ACC112 (cell line): ENCODE measurements around the gene RNF212B.
"Not testable (repeated sequence)": the region's sequence is repeated elsewhere in the genome, so short reads cannot be mapped to it uniquely, and the experiment has no call there.

Source experiments
- H2AFZ ChIP-seq: fragments of 200-600 bp; sonication (generic); one replicate; pipeline ENCODE4 v1.6.0; 2017; ENCODE audit warnings: antibody characterized with exemption, low read length; ENCODE audit not compliant: unreplicated experiment
- H3K27ac ChIP-seq: fragments of 200-600 bp; sonication (generic); 2 replicates; pipeline ENCODE4 v1.5.1; 2014; ENCODE audit warnings: low read depth, mild to moderate bottlenecking, antibody characterized with exemption, low read length, moderate library complexity
- H3K27me3 ChIP-seq: fragments of 200-600 bp; sonication (generic); 2 replicates; pipeline ENCODE4 v1.6.1; 2014; ENCODE audit warnings: mild to moderate bottlenecking, antibody characterized with exemption, low read length, moderate library complexity, mixed read lengths; ENCODE audit not compliant: insufficient read depth
- H3K36me3 ChIP-seq: fragments of 200-600 bp; sonication (generic); 2 replicates; pipeline ENCODE4 v1.6.1; 2016; ENCODE audit warnings: mild to moderate bottlenecking, antibody characterized with exemption, low read length, moderate library complexity, mixed read lengths; ENCODE audit not compliant: insufficient read depth
- H3K4me1 ChIP-seq: fragments of 200-600 bp; sonication (generic); one replicate; pipeline ENCODE4 v1.6.1; 2016; ENCODE audit warnings: low read length, mixed read lengths; ENCODE audit not compliant: insufficient read depth, unreplicated experiment, control insufficient read depth
- H3K4me3 ChIP-seq: fragments of 200-600 bp; sonication (generic); 2 replicates; pipeline ENCODE4 v1.5.1; 2014; ENCODE audit warnings: mild to moderate bottlenecking, low read depth, low read length
- H3K79me2 ChIP-seq: fragments of 200-600 bp; sonication (generic); one replicate; pipeline ENCODE4 v1.6.0; 2016; ENCODE audit warnings: low read length; ENCODE audit not compliant: control insufficient read depth, unreplicated experiment, insufficient read depth

RNF212B gene

GRCh38 chr14:23215421-23215820 is 22.3 kb upstream of the RNF212B start:
- no peak overlapping the region for H3K4me3 ChIP-seq
- H3K4me1 ChIP-seq: no peaks in the 10 kb centered on the region
- no peak overlapping the region for H3K27ac ChIP-seq
- no peaks in the 10 kb centered on the region for H3K36me3 ChIP-seq
- no peak overlapping the region for H2AFZ ChIP-seq
- peaks cover 6% of the 10 kb centered on the region; the same call in 1 of the 2 replicates for H3K27me3 ChIP-seq
- no peaks in the 10 kb centered on the region for H3K79me2 ChIP-seq

- no peaks in the 10 kb centered on the region for H3K79me2 ChIP-seq
- H3K4me3 ChIP-seq: no peak overlapping the region
- no peaks in the 10 kb centered on the region for H3K4me1 ChIP-seq
- H3K36me3 ChIP-seq: no peaks in the 10 kb centered on the region
- H2AFZ ChIP-seq: no peak overlapping the region
- H3K27ac ChIP-seq: no peak overlapping the region
- peaks cover 18% of the 10 kb centered on the region for H3K27me3 ChIP-seq
Observed at GRCh38 chr14:23217032-23218020, 20.4 kb upstream of the RNF212B start.

- Histone ChIP-seq H2AFZ (no peak overlapping the region), H3K36me3 (no peaks in the 10 kb centered on the region), H3K4me1 (no peaks in the 10 kb centered on the region), H3K27me3 (peaks cover 30% of the 10 kb centered on the region), H3K27ac (no peak overlapping the region), H3K4me3 (no peak overlapping the region), H3K79me2 (no peaks in the 10 kb centered on the region)
Observed at GRCh38 chr14:23219075-23219474, 18.7 kb upstream of the RNF212B start.

DNA sequence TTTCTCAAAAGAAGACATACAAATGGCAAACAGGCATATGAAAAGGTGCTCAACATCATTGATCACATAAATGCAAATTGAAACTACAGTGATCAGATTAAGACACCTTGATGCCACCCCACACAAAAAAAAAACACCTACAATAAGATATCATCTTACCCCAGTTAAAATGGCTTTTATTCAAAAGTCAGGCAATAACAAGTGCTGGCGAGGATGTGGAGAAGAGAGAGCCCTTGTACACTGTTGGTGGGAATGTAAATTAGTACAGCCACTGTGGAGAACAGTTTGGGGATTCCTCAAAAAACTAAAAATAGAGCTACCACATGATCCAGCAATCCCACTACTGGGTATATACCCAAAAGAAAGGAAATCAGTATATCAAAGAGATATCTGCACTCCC is 12.8 kb upstream of the RNF212B start:
- not testable (repeated sequence) for H3K36me3 ChIP-seq, H3K4me1 ChIP-seq, H3K79me2 ChIP-seq, H3K4me3 ChIP-seq, H3K27ac ChIP-seq, H2AFZ ChIP-seq
- peaks cover 34% of the 10 kb centered on the region for H3K27me3 ChIP-seq

DNA sequence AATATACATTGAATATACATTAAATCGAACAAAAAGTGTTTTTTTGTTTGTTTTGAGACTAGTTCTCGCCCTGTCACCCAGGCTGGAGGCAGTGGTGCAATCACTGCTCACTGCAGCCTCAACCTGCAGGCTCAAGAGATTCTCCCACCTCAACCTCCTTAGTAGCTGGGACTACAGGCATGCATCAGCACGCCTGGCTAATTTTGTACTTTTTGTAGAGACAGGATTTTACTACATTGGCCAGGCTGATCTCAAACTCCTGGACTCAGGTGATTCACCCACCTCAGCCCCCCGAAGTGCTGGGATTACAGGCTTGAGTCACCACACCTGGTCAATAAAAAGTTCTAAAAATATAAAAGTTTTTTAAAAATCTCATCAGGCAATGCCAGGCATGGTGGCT is 10.2 kb upstream of the RNF212B start:
- Histone ChIP-seq H3K27me3 (peaks cover 20% of the 10 kb centered on the region), H2AFZ (no peak overlapping the region), H3K4me1 (no peaks in the 10 kb centered on the region), H3K27ac (no peak overlapping the region), H3K36me3 (no peaks in the 10 kb centered on the region), H3K4me3 (no peak overlapping the region), H3K79me2 (no peaks in the 10 kb centered on the region)

- Histone ChIP-seq H2AFZ (no peak overlapping the region), H3K27me3 (peaks cover 12% of the 10 kb centered on the region; the same call in 1 of the 2 replicates), H3K4me1 (no peaks in the 10 kb centered on the region), H3K27ac (no peak overlapping the region), H3K4me3 (no peak overlapping the region), H3K79me2 (no peaks in the 10 kb centered on the region), H3K36me3 (no peaks in the 10 kb centered on the region)
Observed at GRCh38 chr14:23228812-23229211, 8.9 kb upstream of the RNF212B start.

DNA sequence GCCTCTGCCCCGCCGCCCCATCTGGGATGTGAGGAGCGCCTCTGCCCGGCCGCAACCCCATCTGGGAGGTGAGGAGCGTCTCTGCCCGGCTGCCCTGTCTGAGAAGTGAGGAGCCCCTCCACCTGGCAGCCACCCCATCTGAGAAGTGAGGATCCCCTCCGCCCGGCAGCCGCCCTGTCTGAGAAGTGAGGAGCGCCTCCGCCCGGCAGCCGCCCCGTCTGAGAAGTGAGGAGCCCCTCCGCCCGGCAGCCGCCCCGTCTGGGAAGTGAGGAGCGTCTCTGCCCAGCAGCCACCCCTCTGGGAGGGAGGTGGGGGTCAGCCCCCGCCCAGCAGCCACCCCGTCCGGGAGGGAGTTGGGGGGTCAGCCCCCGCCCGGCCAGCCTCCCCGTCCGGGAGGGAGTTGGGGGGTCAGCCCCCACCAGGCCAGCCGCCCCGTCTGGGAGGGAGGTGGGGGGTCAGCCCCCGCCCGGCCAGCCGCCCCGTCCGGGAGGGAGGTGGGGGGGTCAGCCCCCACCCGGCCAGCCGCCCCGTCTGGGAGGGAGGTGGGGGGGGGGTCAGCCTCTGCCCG is 5.4 kb upstream of the RNF212B start:
- not testable (repeated sequence) for H3K79me2 ChIP-seq, H3K27me3 ChIP-seq, H3K36me3 ChIP-seq, H3K4me1 ChIP-seq, H2AFZ ChIP-seq, H3K27ac ChIP-seq, H3K4me3 ChIP-seq

GRCh38 chr14:23240661-23241060 is 2.9 kb downstream of the RNF212B start:
- no peak overlapping the region for H2AFZ ChIP-seq
- no peaks in the 10 kb centered on the region; the same call in 1 of the 2 replicates for H3K27me3 ChIP-seq
- no peaks in the 10 kb centered on the region for H3K36me3 ChIP-seq
- H3K27ac ChIP-seq: no peak overlapping the region
- H3K4me3 ChIP-seq: no peak overlapping the region
- H3K4me1 ChIP-seq: no peaks in the 10 kb centered on the region
- H3K79me2 ChIP-seq: no peaks in the 10 kb centered on the region

- H3K4me1 ChIP-seq, H3K79me2 ChIP-seq, H3K36me3 ChIP-seq, H3K27me3 ChIP-seq, H3K4me3 ChIP-seq, H2AFZ ChIP-seq, H3K27ac ChIP-seq: not testable (repeated sequence)
Observed at GRCh38 chr14:23241061-23241715, 3.5 kb downstream of the RNF212B start.

DNA sequence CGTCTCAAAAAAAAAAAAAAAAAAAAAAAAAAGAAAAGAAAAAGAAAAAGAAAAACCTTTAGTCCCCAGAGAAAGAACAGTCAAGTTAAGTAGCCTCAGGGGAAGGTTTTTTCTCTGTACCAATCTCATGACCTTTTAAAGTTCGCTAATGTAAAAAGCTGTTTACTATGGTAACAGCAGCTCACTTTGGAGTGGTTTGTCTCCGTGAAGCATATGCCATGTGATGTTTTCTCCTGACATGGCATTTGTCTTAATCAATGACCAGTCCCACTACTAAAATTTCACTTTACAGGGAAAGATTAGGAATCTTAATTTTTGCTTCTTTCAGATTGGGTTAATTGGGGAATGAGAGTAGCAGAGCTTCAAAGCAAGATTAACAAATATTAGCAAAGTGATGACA is 4.3 kb downstream of the RNF212B start:
- H3K36me3 ChIP-seq: no peaks in the 10 kb centered on the region
- H2AFZ ChIP-seq: no peak overlapping the region
- H3K79me2 ChIP-seq: no peaks in the 10 kb centered on the region

More for the DNA sequence above, 4.3 kb downstream of the RNF212B start:
- no peaks in the 10 kb centered on the region for H3K4me1 ChIP-seq
- no peak overlapping the region for H3K4me3 ChIP-seq
- no peaks in the 10 kb centered on the region for H3K27me3 ChIP-seq
- no peak overlapping the region for H3K27ac ChIP-seq
